ENCODE measurements around the gene AMOTL2.

The AMOTL2 gene

DNA sequence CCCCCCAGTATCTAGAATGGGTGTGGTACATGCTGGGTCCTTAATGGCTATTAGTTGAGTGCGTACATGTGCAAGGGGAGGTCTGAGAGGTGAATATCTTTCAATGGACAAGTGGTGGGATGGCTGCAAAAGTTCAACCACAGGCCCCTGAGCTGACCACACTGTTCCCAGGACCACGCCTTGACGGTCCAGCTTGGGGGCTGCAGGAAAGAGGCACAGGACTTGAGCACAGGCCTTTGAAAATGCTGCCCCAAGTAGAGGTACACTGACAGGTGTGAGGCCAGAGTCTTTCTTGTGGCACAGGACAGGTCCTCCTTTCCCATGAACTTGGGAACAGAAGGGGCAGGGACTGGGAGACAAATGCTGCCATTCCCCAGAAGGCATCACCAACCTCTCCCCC, 24.0 kb downstream of the AMOTL2 start:
- TF ChIP-seq, protein P1, sequence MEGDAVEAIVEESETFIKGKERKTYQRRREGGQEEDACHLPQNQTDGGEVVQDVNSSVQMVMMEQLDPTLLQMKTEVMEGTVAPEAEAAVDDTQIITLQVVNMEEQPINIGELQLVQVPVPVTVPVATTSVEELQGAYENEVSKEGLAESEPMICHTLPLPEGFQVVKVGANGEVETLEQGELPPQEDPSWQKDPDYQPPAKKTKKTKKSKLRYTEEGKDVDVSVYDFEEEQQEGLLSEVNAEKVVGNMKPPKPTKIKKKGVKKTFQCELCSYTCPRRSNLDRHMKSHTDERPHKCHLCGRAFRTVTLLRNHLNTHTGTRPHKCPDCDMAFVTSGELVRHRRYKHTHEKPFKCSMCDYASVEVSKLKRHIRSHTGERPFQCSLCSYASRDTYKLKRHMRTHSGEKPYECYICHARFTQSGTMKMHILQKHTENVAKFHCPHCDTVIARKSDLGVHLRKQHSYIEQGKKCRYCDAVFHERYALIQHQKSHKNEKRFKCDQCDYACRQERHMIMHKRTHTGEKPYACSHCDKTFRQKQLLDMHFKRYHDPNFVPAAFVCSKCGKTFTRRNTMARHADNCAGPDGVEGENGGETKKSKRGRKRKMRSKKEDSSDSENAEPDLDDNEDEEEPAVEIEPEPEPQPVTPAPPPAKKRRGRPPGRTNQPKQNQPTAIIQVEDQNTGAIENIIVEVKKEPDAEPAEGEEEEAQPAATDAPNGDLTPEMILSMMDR (IDR thresholded peaks at IDR 0.05; ENCODE audit: low read depth, low read length, missing control alignments), result no peak
- no peak for DNase-seq (ENCODE audit: extremely low read depth, low read depth)
- H3K4me3 ChIP-seq (replicated peaks; ENCODE audit: low read depth, low read length), result no peak overlapping the region

DNA sequence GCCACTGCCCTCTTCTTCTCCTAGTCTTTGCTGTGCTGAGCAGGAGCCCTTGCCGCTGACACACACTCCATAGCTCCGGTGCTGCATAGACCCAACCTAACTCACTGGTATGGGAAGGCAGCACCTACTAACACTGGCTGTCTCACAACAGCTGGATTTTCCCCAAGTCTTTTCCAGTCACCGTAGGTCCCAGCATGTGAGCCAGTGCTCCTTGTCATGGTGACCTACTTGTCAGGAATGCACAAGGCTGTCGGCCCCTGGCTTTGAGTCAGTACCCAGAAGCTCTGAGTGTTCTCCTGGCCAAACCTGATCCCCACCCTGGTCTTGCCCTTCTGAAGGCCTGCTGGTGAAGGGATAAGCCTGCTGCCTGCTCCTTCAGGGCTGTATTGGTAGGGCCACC, 25.7 kb downstream of the AMOTL2 start:
- TF ChIP-seq, protein P1 (IDR thresholded peaks at IDR 0.05; ENCODE audit: low read depth, low read length, missing control alignments), result no peak
- no peak for DNase-seq (ENCODE audit: extremely low read depth, low read depth)

DNA sequence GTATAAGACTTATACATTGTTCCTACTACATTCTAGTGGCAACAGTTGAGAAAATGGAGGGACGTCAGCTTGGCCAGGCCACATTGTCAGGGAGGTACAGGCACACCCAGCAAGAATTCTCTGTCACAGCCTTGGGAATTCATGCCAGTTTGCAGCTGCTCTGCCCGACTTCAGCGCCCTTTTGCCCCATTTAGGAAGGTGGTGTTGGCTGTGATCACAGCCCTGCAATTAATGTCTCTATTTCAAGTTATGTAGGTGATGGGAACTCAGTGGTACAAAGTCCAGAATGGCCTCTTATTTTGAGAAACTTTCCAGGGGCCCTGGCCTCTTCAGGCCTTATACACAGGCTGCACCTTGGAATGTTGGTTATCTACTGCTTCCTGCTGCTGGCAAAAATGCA, 26.7 kb downstream of the AMOTL2 start:
- TF ChIP-seq, protein P1 (IDR thresholded peaks at IDR 0.05; ENCODE audit: low read depth, low read length, missing control alignments), result no peak
- no peak overlapping the region for H3K4me3 ChIP-seq (replicated peaks; ENCODE audit: low read depth, low read length)
- DNase-seq (ENCODE audit: extremely low read depth, low read depth), result no peak

More for the DNA sequence above, 25.7 kb downstream of the AMOTL2 start:
- no peak overlapping the region for H3K4me3 ChIP-seq (replicated peaks; ENCODE audit: low read depth, low read length)

DNA sequence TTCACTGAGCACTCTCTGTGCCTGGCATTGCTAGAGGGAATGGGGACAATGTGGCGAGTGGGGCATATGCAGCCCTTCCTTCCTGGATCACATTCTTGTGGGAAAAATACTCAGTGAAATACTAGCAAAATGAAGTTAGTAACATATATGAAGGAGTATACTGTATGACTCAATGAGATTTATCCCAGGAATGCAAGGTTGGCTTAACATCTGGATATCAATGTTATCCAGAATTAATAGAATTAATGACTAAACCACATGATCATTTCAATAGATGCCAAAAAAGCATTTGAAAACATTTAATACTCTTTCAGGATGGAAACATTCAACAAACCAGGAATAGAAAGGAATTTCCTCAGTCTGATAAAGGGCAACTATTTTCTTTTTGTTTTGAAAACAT, 27.5 kb downstream of the AMOTL2 start:
- no peak overlapping the region for H3K4me3 ChIP-seq (replicated peaks; ENCODE audit: low read depth, low read length)
- TF ChIP-seq, protein P1 (IDR thresholded peaks at IDR 0.05; ENCODE audit: low read depth, low read length, missing control alignments), result no peak
- DNase-seq (ENCODE audit: extremely low read depth, low read depth), result no peak

DNA sequence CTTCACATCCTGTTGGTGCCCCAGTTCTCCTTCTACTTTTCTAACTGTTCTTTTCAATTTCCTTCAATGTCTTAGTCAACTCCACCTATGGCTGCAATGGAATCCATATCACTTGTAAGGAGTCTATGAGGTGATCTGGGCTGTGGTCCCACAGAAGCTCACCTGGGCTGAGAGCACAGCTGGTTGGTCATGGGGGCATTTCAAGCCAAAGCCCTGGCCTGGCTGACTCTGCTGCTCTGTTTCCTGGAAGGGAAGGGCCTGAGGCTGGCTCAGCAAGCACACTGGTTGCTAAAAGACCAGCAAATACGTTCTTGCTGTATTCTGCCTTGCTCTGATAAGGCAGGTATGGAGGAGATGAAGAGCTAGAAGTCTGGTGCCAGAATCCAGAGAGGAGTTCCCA, 29.0 kb downstream of the AMOTL2 start:
- H3K4me3 ChIP-seq (replicated peaks; ENCODE audit: low read depth, low read length), result no peak overlapping the region
- no peak for DNase-seq (ENCODE audit: extremely low read depth, low read depth)
- TF ChIP-seq, protein P1 (IDR thresholded peaks at IDR 0.05; ENCODE audit: low read depth, low read length, missing control alignments), result no peak

DNA sequence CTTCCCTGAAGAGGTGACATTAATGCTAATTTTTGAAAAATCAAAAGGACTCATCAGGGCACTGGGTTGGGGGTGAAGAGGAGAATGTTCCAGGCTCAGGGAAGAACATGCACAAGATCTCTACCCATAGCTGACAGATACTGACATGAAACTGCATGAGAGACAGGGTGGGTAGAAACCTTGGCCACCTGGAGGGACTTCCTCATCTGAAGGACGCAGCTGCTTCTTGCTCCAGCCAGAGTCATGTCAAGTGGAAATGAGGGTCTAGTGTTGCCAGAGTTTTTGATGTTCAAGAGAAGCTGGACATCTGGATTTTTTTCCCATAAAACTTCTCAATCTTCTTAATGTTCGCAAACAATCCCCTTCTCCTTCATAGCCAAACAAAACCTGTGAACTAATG, 29.7 kb downstream of the AMOTL2 start:
- no peak overlapping the region for H3K4me3 ChIP-seq (replicated peaks; ENCODE audit: low read depth, low read length)
- TF ChIP-seq, protein P1 (IDR thresholded peaks at IDR 0.05; ENCODE audit: low read depth, low read length, missing control alignments), result no peak
- DNase-seq (ENCODE audit: extremely low read depth, low read depth), result no peak

DNA sequence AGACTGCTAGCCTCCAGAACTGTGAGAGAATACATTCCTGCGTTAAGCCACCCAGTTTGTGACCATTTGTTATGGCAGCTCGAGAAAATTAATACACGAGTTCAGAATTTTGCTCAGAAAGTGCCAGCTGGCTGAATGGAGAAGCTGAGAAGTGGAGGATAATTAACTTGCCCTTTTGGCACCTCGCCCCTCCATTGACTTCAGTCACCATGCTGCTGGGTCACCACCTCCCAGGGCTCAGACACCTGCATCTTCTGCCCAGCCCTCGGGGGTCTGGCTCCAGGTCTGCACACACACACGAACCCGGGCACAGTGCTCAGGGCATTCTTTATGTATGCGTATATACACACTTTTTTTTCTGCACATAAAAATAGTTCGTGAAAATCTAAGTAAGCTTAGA, 32.0 kb downstream of the AMOTL2 start:
- TF ChIP-seq, protein P1 (IDR thresholded peaks at IDR 0.05; ENCODE audit: low read depth, low read length, missing control alignments), result no peak
- DNase-seq (ENCODE audit: extremely low read depth, low read depth), result no peak
- H3K4me3 ChIP-seq (replicated peaks; ENCODE audit: low read depth, low read length), result no peak overlapping the region

All from HFF-Myc (cell line).